RKO (cell line): ENCODE data around the gene KYNU.
"Not testable (repeated sequence)": the region's sequence is repeated elsewhere in the genome, so short reads cannot be mapped to it uniquely, and the experiment has no call there.

Source experiments
- DNase-seq: peaks from one replicate; pipeline ENCODE4 v3.0.0-alpha.2; 2016; ENCODE audit warnings: low spot score

Gene KYNU

DNA sequence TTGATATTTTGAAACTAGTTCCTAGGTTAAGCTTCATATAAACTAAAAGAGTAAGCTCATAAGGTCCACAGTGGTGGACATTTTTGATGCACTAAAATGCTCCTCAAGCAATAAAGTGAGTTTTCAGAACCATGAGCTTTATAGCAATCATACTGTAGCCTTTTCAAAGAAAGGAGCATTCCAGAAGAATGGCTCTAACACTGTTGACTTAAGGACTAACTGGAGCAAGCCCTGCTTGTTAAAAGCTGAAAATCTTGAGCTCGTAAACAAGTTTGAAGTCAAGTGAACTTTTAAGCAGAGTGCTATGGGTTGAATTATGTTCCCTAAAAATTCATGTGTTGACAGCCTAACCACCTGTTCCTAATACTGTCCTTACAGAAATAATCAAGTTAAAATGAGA, 38.0 kb downstream of the KYNU start:
- DNase-seq = no peak

DNA sequence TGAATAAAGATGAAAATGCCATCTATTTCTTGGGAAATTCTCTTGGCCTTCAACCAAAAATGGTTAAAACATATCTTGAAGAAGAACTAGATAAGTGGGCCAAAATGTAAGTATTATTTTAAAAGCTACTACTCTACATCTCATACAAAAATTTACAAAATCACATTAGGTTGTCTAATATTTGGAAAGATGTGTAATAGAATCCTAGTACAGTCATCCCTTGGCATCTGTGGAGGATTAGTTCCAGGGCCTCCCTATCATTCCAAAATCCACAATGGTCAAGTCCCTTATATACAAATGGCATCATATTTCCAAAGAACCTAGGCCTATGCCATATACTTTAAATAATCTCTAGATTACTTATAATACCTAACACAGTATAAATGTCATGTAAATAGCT, 41.2 kb downstream of the KYNU start:
- no peak for DNase-seq

DNA sequence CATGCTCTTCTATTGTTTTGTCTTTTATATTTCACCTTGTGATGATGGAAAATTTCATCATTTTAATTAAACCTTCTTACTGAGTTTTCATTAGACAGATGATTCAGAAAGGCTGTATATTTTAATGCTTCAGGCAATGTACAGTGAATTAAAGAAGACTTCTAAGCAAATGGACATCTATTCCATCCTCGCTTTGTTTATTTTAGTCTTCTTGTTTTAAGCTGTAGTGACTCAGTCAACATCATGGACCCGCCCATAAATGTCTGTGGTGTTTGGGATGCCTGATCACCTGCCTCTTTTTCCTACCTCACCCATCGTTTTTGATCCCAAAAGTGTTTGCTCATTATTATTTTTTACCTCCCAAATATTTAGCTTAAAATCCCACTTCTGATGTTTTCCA, 43.1 kb downstream of the KYNU start:
- DNase-seq = no peak

DNA sequence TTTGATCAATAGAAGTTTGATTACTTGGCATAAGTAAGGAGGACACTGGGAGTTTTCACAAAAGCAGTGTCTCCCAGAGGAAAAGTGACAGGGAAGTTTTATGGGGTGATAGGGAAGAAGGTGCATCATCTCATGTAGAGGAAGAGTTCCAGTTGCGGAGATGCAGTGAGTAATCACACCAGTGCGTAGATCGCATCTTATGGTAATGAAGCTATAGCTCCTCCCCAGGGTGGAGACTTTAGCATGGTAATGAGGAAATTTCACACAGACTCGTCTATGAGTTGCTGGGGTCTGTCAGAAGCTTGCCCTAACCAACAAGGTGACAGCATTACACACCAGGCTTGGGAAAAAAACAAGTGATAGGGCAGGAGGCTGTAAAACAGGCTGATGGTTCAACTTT, 49.0 kb downstream of the KYNU start:
- DNase-seq = no peak

DNA sequence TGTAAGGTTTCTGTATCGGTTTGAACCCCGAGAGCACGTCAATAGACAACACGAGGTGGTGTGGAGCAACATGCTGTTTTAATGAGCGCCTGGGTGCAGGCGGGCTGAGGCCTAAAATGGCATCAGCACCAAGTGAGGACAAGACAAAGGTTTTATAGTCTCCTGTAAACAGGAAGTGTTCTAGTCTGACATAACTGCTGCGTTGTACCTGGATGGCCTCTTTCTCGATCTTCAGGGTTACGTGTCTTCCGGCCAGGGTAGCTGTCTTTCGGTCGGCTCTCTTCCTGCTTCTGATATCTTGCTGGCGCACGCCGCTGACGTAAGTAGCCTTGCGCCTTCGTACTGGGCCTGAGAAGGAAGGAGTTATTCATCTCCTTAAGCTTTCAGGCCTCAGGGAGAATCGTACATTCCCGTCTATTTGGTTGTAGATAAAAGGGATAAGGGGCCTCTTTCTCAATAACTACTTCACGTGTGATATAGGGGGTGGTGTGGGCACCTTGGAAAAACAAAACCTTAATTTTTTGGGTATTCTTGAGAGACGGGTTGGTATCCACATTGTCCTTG, 53.5 kb downstream of the KYNU start:
- DNase-seq = no peak

DNA sequence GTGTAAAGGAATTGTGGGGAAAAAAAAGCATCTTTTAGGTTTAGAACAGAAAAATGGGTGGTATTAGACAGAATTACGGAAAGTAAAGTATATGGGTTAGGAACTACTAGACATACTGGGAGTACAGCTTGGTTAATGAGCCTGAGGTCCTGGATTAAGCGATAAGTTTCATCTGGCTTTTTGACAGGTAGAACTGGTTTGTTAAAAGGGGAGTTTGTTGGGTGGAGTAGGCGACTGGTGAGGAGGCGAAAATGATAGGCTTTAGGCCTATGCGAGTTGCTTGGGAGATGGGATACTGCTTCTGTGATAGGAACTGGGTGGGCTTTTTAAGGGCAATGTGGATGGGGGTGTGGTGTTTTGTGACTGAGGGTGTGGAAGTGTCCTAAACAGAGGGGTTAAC, 56.5 kb downstream of the KYNU start:
- no peak for DNase-seq

DNA sequence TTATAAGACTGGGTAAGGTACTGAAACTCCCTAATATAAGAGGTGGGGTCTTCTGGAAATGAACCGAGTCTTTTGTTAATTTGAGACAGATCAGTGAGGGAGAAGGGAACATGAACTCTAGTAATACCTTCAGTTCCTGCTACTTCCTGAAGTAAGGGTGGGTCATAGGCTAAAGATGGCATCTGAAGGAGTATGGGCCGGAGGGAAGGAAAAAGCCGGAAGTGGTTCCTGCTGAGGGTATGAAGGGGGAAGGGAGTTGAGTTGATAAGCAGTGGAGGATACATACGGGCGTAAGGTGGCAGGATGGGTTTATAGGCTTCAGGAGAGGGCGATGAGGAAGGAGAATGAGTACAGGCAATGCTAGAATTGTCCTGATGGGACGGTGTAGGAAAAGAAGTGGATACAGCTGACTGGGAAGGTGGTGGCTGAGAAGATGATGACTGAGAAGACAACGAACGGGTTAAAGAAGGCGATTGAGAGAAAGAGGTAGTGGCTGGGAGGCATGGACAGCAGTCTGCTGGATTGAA, 58.2 kb downstream of the KYNU start:
- DNase-seq = no peak

DNA sequence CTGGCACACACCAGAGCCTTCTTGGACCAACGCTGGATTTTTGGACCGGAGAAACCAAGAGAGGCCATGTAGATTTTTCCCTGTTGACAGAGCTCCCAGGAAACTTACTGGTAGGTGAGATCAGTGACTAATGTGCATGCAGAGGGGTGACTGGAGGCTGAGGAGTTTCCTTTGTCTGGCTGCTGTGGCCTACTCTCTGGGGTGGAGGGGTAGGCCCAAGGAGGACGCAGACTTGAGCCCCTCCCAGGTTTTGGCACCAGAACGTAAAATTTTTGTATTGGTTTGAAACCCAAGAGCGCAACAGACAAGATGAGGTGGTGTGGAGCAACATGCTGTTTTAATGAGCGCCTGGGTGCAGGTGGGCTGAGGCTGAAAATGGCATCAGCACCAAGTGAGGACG, 59.2 kb downstream of the KYNU start:
- no peak for DNase-seq

DNA sequence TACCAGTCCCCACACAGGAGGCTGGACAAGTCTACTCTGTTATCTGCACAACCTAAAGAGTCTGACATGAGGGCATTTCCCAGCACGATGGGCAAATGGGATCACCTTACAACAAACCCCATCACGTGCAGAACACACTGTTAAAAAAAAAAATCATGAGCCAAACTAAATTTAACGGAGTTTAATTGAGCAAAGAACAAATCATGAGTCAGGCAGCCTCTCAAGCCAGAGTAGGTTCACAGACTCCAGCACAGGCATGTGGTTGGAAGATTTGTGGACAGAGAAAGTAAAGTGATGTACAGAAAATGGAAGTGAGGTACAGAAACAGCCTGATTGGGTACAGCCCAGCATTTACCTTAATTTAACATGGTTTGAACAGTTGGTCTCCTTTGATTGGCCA, 59.9 kb downstream of the KYNU start:
- DNase-seq = no peak

DNA sequence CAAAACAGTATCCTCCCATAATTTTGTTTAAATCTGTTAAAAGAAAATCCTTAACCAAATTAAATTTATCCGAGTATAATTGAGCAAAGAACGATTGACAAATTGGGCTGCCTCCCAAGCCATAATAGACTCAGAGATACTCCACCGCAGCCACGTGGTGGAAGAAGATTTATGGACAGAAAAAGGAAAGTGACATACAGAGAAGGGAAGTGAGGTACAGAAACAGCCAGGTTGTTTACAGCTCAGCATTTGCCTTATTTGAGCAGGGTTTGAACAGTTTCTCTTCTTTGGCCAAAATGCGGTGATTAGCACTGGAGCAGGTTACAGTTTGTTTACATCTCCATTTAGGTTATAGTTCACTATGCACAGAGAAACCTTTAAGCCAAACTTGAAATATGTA, 60.8 kb downstream of the KYNU start:
- DNase-seq = no peak

DNA sequence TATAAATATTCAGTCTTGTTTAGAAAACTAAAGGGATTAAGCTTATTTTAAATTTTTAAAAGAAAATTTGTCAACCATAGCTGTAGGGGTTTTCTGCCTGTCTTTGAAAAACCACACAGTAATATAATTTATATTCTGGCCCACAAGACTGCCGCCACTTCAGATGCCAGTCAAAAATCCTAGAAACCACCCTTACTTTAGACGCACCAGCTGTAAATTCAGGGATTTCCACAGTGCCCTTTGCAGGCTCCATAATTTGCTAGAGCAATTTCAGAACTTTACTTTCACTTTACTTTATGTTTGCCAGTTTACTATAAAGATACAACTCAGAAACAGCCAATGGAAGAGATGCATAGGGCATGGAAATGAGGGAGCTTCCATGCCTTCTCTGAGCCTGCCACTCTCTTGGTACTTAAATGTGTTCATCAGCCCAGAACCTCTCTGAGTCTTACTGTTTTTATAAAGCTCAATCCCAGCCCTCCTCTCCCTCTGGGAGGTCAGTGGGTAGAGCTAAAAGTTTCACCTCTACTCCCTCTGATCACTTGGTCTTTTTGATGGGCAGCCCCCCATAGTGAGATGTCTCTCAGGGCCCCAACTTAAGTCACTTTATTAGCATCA, 63.3 kb downstream of the KYNU start:
- DNase-seq = no peak

DNA sequence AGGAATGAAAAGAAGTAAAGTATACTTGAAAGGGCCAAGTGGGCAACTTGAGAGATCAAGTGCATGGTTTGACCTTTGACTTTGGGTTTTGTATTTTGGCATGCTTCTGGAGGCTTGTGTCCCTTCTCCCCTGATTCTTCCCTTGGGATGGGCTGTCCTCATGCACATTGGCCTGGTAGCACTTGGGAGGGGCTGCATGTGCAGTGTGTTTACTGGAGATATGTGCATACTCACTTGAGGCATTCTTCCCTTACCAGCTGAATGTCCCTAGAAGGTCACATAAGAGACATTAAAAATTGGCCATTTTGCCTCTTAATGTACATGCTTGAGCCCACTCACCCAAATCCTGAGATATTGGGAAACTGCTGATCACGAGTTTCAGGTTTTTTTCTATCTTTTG, 65.2 kb downstream of the KYNU start:
- no peak for DNase-seq

DNA sequence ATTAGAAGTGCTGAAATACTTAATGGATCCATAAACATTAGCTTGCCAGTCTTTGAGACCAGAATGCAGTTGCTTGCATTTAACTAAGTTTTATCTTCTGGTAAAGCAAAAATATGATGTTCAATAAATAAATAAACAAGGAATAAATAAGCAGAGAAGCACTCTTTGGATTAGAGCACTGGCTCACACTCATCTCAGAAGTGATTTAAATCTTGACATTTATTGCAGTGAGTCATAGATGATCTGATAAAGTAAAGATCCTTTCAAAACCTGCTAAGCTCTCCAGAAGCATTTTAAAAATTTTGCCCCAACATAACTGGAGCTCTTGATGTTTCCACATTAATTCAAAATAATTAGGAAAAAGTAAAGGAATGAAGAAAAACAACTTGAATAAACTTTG, 66.8 kb downstream of the KYNU start:
- peak; percentile 49 for DNase-seq

DNA sequence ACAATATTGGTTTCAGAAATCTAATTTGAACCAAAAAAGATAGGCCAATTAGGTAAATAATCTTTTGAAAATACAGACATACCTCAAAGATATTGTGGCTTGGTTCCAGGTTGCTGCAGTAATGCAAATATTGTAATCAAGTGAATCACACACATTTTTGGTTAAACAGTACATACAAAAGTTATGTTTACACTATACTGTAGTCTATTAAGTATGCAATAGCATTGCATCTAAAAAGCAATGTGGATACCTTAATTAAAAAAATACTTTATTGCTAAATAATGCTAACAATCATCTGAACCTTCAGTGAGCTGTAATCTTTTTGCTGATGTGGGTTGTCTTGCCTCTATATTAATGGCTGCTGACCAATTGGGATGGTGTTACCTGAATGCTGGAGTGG, 67.3 kb downstream of the KYNU start:
- no peak for DNase-seq

DNA sequence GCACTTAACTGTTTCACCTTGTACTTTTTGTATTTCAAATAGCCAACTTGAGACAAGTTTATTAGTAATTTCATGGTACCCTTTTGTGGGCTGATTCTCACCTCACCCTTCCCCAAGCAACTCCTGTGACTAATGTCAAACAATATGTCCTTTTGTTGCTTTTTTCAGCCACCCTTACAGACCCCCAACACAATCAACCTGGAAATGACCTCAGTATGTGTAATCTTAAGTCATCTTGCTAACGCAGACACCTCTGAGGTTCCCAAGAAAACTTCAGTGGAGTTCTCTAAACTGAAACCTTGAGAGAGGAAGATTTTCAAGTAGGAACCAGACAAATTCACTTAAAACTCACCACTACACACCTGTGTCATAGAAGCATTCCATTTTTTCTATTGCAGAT, 69.5 kb downstream of the KYNU start:
- no peak for DNase-seq

DNA sequence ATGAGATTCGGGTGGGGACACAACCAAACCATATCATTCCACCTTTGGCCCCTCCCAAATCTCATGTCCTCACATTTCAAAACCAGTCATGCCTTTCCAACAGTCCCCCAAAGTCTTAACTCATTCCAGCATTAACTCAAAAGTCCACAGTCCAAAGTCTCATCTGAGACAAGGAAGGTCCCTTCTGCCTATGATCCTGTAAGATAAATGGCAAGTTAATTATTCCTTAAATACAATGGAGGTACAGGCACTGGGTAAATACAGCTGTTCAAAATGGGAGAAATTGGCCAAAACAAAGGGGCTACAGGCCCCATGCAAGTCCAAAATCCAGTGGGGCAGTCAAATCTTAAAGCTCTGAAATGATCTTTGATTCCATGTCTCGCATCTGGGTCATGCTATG, 71.3 kb downstream of the KYNU start:
- not testable (repeated sequence) for DNase-seq

DNA sequence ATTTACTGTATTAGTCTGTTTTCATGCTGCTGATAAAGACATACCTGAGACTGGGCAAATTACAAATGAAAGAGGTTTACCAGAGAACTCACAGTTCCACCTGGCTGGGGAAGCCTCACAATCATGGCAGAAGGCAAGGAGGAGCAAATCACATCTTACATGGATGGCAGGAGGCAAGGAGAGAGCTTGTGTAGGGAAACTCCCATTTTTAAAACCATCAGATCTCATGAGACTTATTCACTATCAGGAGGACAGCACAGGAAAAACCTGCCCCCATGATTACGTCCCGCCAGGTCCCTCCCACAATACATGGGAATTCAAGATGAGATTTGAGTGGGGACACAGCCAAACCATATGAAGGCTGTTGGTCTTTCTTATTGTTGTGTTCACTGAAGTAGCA, 72.9 kb downstream of the KYNU start:
- DNase-seq = not testable (repeated sequence)

DNA sequence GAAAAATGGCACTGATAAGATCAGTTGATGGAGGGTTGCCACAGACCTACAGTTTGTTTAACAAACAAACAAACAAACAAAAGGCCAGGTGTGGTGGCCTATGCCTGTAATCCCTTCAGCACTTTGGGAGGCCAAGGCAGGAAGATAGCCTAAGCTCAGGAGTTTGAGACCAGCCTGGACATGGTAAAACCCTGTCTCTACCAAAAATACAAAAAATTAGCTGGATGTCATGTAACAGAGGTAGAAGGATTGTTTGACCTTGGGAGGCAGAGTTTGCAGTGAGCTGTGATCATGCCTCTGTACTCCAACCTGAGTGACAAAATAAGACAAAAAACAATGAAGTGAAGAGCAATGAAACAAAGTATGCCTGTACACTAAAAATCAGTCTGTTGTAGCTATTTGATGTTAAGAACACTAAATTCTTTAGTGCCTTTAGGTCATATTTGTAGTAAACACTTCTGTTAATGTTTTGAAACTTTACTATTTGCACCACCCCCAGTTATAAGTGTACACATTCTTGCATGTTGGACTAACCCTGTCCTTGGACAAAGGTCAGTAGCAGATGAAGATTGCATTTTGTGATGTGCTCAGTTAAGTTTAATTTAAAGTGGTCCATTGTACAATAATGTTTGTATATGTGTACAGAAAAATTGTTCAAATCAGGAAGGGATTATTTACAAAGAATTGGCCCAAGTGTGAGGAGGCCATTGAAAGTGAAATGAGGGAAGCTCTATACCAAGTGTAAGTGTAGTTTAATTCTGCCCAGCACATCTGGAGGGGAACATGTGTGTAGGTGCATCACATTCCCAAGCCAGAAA, 73.9 kb downstream of the KYNU start:
- no peak for DNase-seq

DNA sequence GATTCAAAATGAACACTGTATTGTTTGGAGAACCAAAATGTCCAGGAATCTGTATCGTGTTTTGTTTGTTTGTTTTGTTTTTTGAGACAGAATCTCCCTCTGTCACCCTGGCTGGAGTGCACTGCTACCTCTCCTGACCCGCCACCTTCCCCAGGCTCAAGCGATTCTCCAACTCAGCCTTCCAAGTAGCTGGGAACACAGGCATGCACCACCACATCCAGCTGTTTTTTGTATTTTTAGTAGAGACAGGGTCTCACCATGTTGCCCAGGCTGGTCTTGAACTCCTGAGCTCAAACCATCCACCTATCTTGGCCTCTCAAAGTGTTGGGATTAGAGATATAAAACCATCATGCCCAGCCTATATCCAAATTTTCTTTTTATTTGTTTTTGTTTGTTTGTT, 74.6 kb downstream of the KYNU start:
- no peak for DNase-seq

DNA sequence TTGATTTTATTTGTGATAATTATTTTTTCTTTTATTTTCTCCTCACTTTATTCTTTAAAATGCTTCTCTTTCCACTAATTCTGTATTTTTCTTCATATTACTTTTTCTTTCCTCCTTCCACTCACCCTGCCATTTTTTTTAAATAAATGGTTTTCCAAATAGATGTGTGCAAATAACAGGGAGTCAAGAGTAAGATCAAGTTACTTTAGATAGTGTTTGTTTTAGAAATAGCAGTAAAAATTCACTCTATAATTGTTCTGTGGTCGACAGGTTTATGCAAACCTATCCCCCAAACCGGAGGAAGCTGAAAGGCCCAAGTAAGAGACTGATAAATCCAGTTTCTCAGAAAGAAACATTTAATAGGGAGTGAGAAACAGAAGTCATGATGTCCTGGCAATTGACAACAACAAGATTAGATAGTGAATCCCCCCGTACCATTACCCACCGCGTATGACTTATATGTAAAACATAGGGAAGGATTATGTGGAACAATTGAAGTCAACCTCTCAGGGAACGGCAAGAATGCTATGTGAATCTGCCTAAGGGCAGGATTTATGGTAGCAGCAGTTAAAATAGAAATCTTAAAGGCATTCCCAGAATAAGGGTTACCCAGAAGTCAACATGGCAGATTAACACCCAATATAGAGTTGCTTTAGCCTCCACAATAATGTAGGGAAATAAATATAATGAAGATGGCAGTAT, 75.5 kb downstream of the KYNU start:
- DNase-seq = no peak

DNA sequence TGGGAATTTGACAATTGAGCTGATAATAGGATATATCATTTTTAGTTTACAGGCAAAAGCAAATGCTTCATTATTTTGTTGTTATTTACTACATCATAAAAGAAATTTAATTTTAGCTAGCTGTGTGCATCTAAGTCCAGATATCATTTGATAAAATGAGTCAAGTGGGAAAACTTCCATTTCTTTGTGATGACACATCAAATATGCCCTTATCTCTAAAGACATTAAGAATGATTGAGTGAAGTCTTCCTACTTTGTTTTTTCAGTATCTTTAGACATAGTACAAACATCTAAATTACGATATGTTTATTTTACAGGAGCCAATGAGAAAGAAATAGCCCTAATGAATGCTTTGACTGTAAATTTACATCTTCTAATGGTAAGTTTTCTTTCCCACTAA, 77.0 kb downstream of the KYNU start:
- DNase-seq = no peak

DNA sequence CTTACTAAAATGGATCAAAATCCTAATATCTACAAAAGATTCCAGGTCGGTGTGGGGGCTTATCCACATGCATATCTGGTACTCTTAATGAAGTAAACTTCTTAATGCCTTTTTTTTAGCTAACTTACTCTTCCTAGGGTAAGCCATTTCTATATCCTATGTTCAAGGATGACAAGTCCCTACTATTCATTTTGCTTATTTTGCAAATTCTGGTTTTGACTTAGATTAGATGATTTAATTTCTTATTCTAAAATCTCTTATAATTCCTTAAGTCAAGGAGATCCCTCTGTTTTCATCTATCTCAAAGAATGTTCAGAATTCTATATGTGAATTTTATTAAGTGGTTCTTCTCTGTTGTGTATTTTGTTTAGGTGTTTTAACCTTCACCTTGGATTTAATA, 79.7 kb downstream of the KYNU start:
- DNase-seq = no peak

DNA sequence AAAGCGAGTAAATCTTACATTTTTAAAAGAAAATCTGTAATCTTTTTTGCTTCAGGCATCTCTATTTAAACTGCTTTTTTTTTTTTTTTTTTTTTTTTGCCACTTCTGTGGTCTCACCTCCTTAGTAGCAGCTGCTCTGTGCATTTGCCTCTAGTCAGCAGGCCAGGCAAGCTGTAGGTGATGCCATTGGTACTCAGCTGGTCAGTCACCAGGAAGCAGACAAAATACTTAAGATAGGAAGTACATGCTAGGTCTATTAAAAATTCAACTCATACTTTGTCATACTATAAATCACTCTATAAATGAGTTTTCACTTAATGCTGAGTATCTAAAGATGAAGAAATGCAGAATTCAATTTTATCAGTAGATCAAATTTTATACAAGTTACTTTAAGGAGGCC, 83.7 kb downstream of the KYNU start:
- peak; percentile 19 for DNase-seq
